Psoas muscle (tissue), 8 donors: ENCODE measurements around the gene PPP2R2C. TPM values are rescaled to one million over a fixed set of nuclear protein-coding genes. Genes with fewer than 3 reads are reported as not detected.

ENCODE experiments used
- ATAC-seq, 4 donors: fragments of 200-7000 bp; cut with Tn5 transposase; one replicate each; pipeline ENCODE4 v1.9.1; 2020; ENCODE audit warnings: moderate library complexity in 3 of 4, mild to moderate bottlenecking in 2 of 4
- DNase-seq, 2 donors: peaks; one replicate each; pipeline ENCODE4 v3.0.0-alpha.2; 2020
- H3K27ac ChIP-seq: fragments of 200-600 bp; one replicate; pipeline ENCODE4 v1.8.0; 2022
- H3K27me3 ChIP-seq, 3 donors: fragments of 200-600 bp in 1 of 3; one replicate each; pipeline versions ENCODE4 v1.6.1 to v1.8.0; 2013 to 2022; ENCODE audit warnings: low read length in 2 of 3, mild to moderate bottlenecking in 2 of 3, moderate library complexity in 1 of 3; ENCODE audit not compliant: insufficient read depth in 3 of 3
- H3K36me3 ChIP-seq, 2 donors: fragments of 200-600 bp in 1 of 2; one replicate each; pipeline versions ENCODE4 v1.6.1 to v1.8.0; 2013 to 2022; ENCODE audit warnings: low read depth in 1 of 2, mild to moderate bottlenecking in 1 of 2, moderate library complexity in 1 of 2; ENCODE audit not compliant: insufficient read depth in 1 of 2
- H3K4me1 ChIP-seq: fragments of 200-600 bp; one replicate; pipeline ENCODE4 v1.8.0; 2022
- H3K4me3 ChIP-seq: fragments of 200-600 bp; one replicate; pipeline ENCODE4 v1.8.0; 2022; ENCODE audit warnings: mild to moderate bottlenecking
- H3K9me3 ChIP-seq: fragments of 200-600 bp; one replicate; pipeline ENCODE4 v1.8.0; 2022
- CTCF ChIP-seq: fragments of 200-600 bp; IDR thresholded peaks from one replicate; pipeline ENCODE4 v1.8.0; 2022; ENCODE audit warnings: antibody characterized with exemption
- WGBS, 3 donors: extraction: QIAGEN DNeasy Blood & Tissue Kit; methylation state at CpG; one replicate each; pipeline versions ENCODE4 v1.1.6 to v1.1.7; 2013; 5-methylcytosine and 5-hydroxymethylcytosine counted together
- intact Hi-C, 2 donors: fragments of 100-400 bp; cut with DNase I; formaldehyde crosslinking; loops; one replicate each; pipeline versions ENCODE4 v1.11.0 to v1.14.2; 2022
- polyA plus RNA-seq, 3 donors: library from polyadenylated mRNA; stranded (reverse); fragments of 200-250 nt; gene quantifications; one replicate each; pipeline ENCODE4 v1.2.3, GENCODE V29; 2013
- total RNA-seq, 4 donors: library from RNA; stranded (reverse); fragmentation: NEBNext Ultra II Directional in 2 of 4; extraction: Animal tissue kit (Norgen Biotek cat#: 25700) in 2 of 4; gene quantifications; one replicate each; pipeline versions ENCODE4 v1.2.1 to v1.2.4, GENCODE V29; 2021 to 2023
- donor health status: healthy with polysubstance abuse.
- donor health status: DM: no; HTN: no; CAD: no; lungs with moderate emphysema.
- donor health status: Bipolar disorder and iron deficiency.
- donor health status: healthy.
- donor health status: DM: yes; HTN: yes; CAD: no.
- donor health status: DM: no; HTN: no; CAD: no.
- donor health status: DM: no; HTN: no; CAD: no.
- donor health status: DM: yes; HTN: yes; CAD: no.

Gene PPP2R2C
- total and polyA plus RNA-seq, 7 donors = 0.08 to 3.2 (median 1.2) TPM

GRCh38 chr4:6336166-6336565, 136.2 kb downstream of the PPP2R2C start:
- TF ChIP-seq CTCF = no peak

GRCh38 chr4:6335040-6335590, 137.3 kb downstream of the PPP2R2C start:
- Histone ChIP-seq H3K4me1 (no peaks in the 10 kb centered on the region), H3K27me3 (peaks cover 0 to 40% (median 9%) of the 10 kb centered on the region in 3 donors), H3K9me3 (no peaks in the 10 kb centered on the region), H3K4me3 (no peak overlapping the region), H3K27ac (no peak overlapping the region), H3K36me3 (no peaks in the 10 kb centered on the region)
- intact Hi-C loops = loop anchor here in 1 of 2 donors (10.0 kb wide), 1 partner anchor 210 kb away; no protein-coding TSS in a partner anchor
- ATAC-seq = no peak
- no peak for TF ChIP-seq CTCF
- WGBS, 3 donors = 55 to 61% (median 60%) methylated on average over 12 of the region's 12 CpGs
- peak in 1 of 2 donors; percentile 28 for DNase-seq

More at GRCh38 chr4:6336166-6336565, 136.2 kb downstream of the PPP2R2C start:
- no peaks in the 10 kb centered on the region for H3K36me3 ChIP-seq
- no peak overlapping the region for H3K27ac ChIP-seq
- 61 to 74% (median 67%) methylated on average over 12 to 13 of the region's 13 CpGs for WGBS, 3 donors
- no peaks in the 10 kb centered on the region for H3K4me1 ChIP-seq
- DNase-seq (peak in 1 of 2 donors; percentile 15), ATAC-seq (no peak)
- peaks cover 0 to 49% (median 8%) of the 10 kb centered on the region in 3 donors for H3K27me3 ChIP-seq
- H3K9me3 ChIP-seq = no peaks in the 10 kb centered on the region
- intact Hi-C loops = loop anchor here in 1 of 2 donors (10.0 kb wide), 1 partner anchor 209 kb away; no protein-coding TSS in a partner anchor
- no peak overlapping the region for H3K4me3 ChIP-seq

DNA sequence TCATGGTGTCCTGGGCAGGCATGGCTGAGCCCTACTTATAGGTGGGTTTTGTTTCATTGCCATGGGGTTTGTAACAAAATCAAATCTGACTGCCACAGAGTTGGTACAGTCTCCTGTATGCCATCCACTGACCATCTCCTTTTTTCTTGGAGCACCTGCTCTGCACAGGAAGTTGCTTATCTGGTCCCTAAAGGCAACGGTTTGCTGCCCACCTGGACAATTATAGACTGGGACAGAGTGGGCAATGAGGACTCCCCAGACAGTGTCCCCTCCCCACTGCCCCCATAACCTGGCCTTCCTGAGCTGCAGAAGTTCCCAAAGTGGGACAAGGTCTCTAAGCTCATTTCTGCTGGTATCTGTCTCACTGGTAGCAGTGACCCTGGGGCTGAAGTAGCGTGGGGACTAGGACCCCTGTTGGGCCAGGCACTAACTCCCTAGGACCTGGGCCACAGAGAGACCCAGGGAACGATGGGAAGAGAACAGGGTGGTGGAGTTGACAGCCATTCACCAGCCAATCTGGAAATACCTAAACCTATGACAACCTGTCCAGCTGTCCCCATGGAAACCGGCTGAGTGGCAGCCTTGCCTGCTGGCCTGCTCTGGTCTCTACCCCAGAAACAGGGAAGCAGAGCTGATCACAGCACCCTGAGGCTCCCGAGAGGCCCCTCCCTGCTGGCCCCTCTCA, 138.1 kb downstream of the PPP2R2C start:
- Histone ChIP-seq H3K36me3 (no peaks in the 10 kb centered on the region), H3K4me3 (no peak overlapping the region), H3K9me3 (no peaks in the 10 kb centered on the region), H3K27me3 (peaks cover 0 to 32% (median 9%) of the 10 kb centered on the region in 3 donors), H3K4me1 (no peaks in the 10 kb centered on the region), H3K27ac (no peak overlapping the region)
- DNase-seq (peak in 1 of 2 donors; percentile 14), ATAC-seq (no peak)
- WGBS, 3 donors = 62 to 68% (median 66%) methylated on average over 5 of the region's 5 CpGs
- no peak for TF ChIP-seq CTCF
- intact Hi-C loops = loop anchor here in 1 of 2 donors (10.0 kb wide), 1 partner anchor 210 kb away; no protein-coding TSS in a partner anchor

- intact Hi-C loops = loop anchor here in 1 of 2 donors (10.0 kb wide), 1 partner anchor 211 kb away; no protein-coding TSS in a partner anchor
- Histone ChIP-seq H3K4me1 (no peaks in the 10 kb centered on the region), H3K27me3 (peaks cover 0 to 29% (median 9%) of the 10 kb centered on the region in 3 donors), H3K4me3 (no peak overlapping the region), H3K9me3 (no peaks in the 10 kb centered on the region), H3K27ac (no peak overlapping the region), H3K36me3 (no peaks in the 10 kb centered on the region)
- peak in 1 of 2 donors; percentile 39 for DNase-seq
- ATAC-seq = no peak
- 81 to 85% (median 84%) methylated on average over 19 of the region's 19 CpGs for WGBS, 3 donors
- peak; percentile 27 for TF ChIP-seq CTCF
These were observed 138.9 kb downstream of the PPP2R2C start for GRCh38 chr4:6333301-6334202.
